Measurements from ENCODE around the gene PTCD3. TPM values are rescaled to one million over a fixed set of nuclear protein-coding genes. Genes with fewer than 3 reads are reported as not detected.

PTCD3 gene
- polyA plus RNA-seq, 1 donor (not counting 4 experiments of a cell fraction or from before 2014, with no cell fraction given) = 93.1 TPM

DNA sequence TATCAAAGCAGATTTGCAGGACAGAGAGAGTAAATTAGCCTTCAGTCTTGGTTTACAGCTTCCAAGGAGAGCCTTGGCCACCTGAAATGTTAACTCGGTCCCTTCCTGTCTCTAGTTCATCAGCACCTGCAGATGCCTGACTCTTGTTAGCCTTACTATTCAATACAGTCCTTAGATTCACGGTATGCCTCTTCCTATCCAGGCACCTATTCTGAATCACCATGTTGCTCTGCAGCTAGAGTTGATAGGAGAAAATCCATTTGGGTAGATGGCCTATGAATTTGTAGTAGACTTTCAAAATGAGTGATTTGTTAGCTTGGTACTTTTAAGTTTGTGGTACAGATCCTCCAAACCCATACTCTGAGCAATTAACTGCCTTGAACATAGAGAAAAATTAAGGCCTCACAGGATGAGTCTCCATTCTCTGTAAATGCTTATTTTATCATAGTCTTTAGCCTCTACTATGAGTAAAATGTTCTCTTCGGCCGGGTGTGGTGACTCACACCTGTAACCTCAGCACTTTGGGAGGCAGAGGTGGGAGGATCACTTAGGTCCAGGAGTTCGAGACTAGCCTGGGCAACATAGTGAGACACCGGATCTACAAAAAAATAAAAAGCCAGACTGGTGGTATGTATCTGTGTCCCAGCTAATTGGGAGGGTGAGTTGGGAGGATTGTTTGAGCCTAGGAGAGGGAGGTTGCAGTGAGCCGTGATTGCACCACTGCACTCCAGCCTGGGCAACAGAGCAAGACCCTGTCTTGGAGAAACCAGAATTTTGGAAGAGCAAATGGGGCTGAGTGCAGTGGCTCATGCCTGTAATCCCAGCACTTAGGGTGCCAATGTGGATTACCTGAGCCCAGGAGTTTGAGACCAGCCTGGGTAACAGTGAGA is 32.9 kb downstream of the PTCD3 start:
- dilution Hi-C loops (cut with MboI; ENCODE audit: extremely low pct_ligation_motif_present, low sequenced_read_pairs) = no loop called here
- no peak for TF ChIP-seq EZH2 (IDR thresholded peaks at IDR 0.05; ENCODE audit: low read length)
- TF ChIP-seq, protein P1, sequence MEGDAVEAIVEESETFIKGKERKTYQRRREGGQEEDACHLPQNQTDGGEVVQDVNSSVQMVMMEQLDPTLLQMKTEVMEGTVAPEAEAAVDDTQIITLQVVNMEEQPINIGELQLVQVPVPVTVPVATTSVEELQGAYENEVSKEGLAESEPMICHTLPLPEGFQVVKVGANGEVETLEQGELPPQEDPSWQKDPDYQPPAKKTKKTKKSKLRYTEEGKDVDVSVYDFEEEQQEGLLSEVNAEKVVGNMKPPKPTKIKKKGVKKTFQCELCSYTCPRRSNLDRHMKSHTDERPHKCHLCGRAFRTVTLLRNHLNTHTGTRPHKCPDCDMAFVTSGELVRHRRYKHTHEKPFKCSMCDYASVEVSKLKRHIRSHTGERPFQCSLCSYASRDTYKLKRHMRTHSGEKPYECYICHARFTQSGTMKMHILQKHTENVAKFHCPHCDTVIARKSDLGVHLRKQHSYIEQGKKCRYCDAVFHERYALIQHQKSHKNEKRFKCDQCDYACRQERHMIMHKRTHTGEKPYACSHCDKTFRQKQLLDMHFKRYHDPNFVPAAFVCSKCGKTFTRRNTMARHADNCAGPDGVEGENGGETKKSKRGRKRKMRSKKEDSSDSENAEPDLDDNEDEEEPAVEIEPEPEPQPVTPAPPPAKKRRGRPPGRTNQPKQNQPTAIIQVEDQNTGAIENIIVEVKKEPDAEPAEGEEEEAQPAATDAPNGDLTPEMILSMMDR (optimal IDR thresholded peaks at IDR 0.05 in 1 of 3, IDR thresholded peaks at IDR 0.05 in 1 of 3, conservative IDR thresholded peaks at IDR 0.05 in 1 of 3; ENCODE audit: extremely low read depth in 1 of 3, insufficient read depth in 2 of 3, low read length in 3 of 3) = no peak
- Histone ChIP-seq H3K9ac (ENCODE audit: control insufficient read depth, extremely low read depth, insufficient read depth, low read length) (no peak overlapping the region), H3K9me1 (ENCODE audit: control insufficient read depth, extremely low read depth, insufficient read depth, low read length) (no peaks in the 10 kb centered on the region), H3K27me3 (ENCODE audit: control insufficient read depth, extremely low read depth, insufficient read depth, low read length) (no peaks in the 10 kb centered on the region), H4K20me1 (ENCODE audit: control insufficient read depth, extremely low read depth, insufficient read depth, low read length) (no peaks in the 10 kb centered on the region), H3K4me2 (ENCODE audit: control insufficient read depth, extremely low read depth, insufficient read depth, low read depth, low read length) (no peak overlapping the region), H3K79me2 (ENCODE audit: control insufficient read depth, insufficient read depth, low read length) (no peaks in the 10 kb centered on the region), H3K27ac (ENCODE audit: control insufficient read depth, insufficient read depth, low read length) (no peak overlapping the region), H2AFZ (ENCODE audit: control insufficient read depth, low read length) (no peak overlapping the region), H3K4me1 (ENCODE audit: control insufficient read depth, extremely low read depth, insufficient read depth, low read length) (no peaks in the 10 kb centered on the region), H3K4me3 (ENCODE audit: control insufficient read depth in 2 of 3, extremely low read depth in 1 of 3, insufficient read depth in 2 of 3, low read depth in 1 of 3, low read length in 3 of 3) (no peak overlapping the region), H3K9me3 (ENCODE audit: control insufficient read depth, low read depth, low read length) (no peaks in the 10 kb centered on the region), H3K36me3 (ENCODE audit: control insufficient read depth in 2 of 2, extremely low read depth in 1 of 2, insufficient read depth in 2 of 2, low read length in 2 of 2) (peaks cover 30 to 55% of the 10 kb centered on the region in 2 experiments)
- FAIRE-seq (no peak), DNase-seq (ENCODE audit: low read depth, low spot score) (no peak)

DNA sequence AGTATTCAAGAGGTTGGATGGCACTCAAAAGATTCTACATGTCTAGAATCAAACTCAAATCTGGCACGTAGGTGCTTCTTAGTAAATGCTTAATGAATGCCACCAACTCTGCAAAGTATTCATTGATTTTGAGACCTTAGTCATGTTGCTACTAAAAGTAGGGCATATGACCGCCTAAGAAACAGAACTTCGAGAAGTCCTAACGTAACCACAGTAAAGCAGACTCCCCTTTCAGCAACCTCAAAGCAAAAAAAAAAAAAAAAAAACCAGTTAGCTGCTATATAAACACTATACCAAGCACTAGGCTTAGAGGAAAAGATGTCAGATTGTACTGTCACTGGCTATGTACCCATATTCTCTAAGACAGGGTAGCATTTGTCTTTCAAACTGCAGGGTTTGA is 33.9 kb downstream of the PTCD3 start:
- H3K9ac ChIP-seq (ENCODE audit: control insufficient read depth, extremely low read depth, insufficient read depth, low read length) = no peak overlapping the region
- dilution Hi-C loops (cut with MboI; ENCODE audit: extremely low pct_ligation_motif_present, low sequenced_read_pairs) = no loop called here
- no peak overlapping the region for H2AFZ ChIP-seq (ENCODE audit: control insufficient read depth, low read length)
- TF ChIP-seq, protein P1 (optimal IDR thresholded peaks at IDR 0.05 in 1 of 3, IDR thresholded peaks at IDR 0.05 in 1 of 3, conservative IDR thresholded peaks at IDR 0.05 in 1 of 3; ENCODE audit: extremely low read depth in 1 of 3, insufficient read depth in 2 of 3, low read length in 3 of 3) = no peak
- TF ChIP-seq EZH2 (IDR thresholded peaks at IDR 0.05; ENCODE audit: low read length) = no peak
- DNase-seq (ENCODE audit: low read depth, low spot score) (no peak), FAIRE-seq (no peak)
- H3K9me3 ChIP-seq (ENCODE audit: control insufficient read depth, low read depth, low read length) = no peaks in the 10 kb centered on the region
- no peak overlapping the region for H3K4me3 ChIP-seq (ENCODE audit: control insufficient read depth in 2 of 3, extremely low read depth in 1 of 3, insufficient read depth in 2 of 3, low read depth in 1 of 3, low read length in 3 of 3)
- no peak overlapping the region for H3K27ac ChIP-seq (ENCODE audit: control insufficient read depth, insufficient read depth, low read length)
- H3K36me3 ChIP-seq (ENCODE audit: control insufficient read depth in 2 of 2, extremely low read depth in 1 of 2, insufficient read depth in 2 of 2, low read length in 2 of 2) = peaks cover 24 to 55% of the 10 kb centered on the region in 2 experiments
- H4K20me1 ChIP-seq (ENCODE audit: control insufficient read depth, extremely low read depth, insufficient read depth, low read length) = no peaks in the 10 kb centered on the region
- H3K4me2 ChIP-seq (ENCODE audit: control insufficient read depth, extremely low read depth, insufficient read depth, low read depth, low read length) = no peak overlapping the region
- no peaks in the 10 kb centered on the region for H3K9me1 ChIP-seq (ENCODE audit: control insufficient read depth, extremely low read depth, insufficient read depth, low read length)
- H3K4me1 ChIP-seq (ENCODE audit: control insufficient read depth, extremely low read depth, insufficient read depth, low read length) = no peaks in the 10 kb centered on the region
- no peaks in the 10 kb centered on the region for H3K27me3 ChIP-seq (ENCODE audit: control insufficient read depth, extremely low read depth, insufficient read depth, low read length)
- no peaks in the 10 kb centered on the region for H3K79me2 ChIP-seq (ENCODE audit: control insufficient read depth, insufficient read depth, low read length)

All from keratinocyte (primary cell).